Effector CD8-positive, alpha-beta T cell (primary cell): ENCODE data around the gene LIN28B.
"Not testable (repeated sequence)": the region's sequence is repeated elsewhere in the genome, so short reads cannot be mapped to it uniquely, and the experiment has no call there.

Source experiments
- DNase-seq: peaks from one replicate; lab custom pipeline; 2025; lab: John Stamatoyannopoulos, UW

The LIN28B gene

GRCh38 chr6:105067329-105067728 lies 110.4 kb downstream of the LIN28B start:
- DNase-seq, result no peak

DNA sequence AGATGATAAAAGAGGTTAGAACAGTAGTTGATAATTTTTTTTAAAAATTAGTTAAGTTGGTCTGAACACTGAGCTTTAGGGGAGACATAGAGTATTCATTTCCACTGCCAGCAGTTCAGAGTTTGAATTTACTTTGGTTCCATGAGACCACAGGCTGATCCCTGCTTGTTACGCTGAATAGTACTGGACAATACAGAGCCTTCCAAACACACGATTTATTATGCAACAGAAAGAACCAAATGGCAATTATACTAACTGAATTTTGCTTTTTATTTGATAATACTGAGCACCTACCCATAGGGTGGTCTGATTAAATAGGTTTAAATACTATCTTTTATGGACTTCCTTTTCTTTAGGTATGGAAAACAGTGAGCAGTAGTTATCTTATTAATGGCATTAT lies 111.5 kb downstream of the LIN28B start:
- DNase-seq, result no peak

- no peak for DNase-seq
These were observed 113.0 kb downstream of the LIN28B start for GRCh38 chr6:105069821-105070445.

GRCh38 chr6:105072798-105073199 lies 115.9 kb downstream of the LIN28B start:
- no peak for DNase-seq

- DNase-seq, result no peak
These were observed 118.3 kb downstream of the LIN28B start for GRCh38 chr6:105075210-105075609.

DNA sequence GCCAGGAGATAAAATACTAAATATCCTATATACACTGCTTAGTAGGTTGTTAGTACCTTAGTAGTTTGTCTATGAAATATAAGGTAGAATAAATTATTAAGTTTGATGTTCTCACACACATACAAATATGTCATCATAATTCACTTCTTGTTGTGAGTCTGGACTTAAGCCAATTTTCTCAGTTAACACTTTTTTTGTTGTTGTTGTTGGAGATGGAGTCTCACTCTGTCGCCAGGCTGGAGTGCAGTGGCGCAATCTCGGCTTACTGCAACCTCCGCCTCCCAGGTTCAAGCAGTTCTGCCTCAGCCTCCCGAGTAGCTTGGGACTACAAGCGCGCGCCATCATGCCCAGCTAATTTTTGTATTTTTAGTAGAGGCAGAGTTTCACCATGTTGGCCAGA lies 119.5 kb downstream of the LIN28B start:
- DNase-seq, result not testable (repeated sequence)

DNA sequence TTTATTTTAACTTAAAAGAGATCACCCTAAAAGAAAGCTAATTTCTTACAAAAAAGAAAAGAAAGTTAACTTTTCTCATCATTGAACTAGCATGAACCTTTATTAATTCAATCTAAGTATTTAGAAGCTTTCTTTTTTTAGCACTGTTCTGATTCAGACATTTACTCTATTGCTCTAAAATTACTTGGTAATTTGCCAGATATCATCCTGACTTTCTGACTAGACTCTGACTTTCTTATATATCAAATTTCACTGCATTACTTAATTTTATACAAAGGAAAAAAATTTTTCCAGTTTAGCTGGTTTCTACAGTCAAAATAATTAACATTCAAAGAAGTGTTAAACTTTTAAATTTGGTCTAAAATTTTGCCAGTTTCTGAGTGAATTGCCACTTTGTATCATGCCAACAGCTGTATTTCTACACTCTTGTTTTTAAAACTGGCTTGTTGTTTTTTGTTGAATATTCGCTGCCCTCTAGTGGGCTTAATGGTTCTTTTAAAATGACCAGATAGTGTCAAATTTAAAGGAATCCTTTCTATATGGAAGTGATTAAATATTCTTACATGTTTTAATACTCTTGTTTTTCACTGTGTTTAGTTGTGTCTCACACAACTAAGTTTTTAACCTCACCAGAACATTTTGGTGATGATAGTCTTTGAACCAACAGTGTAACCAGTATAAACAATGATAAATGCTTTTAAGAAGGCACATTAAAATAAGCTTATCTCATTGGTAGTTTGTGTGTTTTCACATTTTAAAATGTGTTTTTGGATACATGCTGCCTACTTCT lies 120.9 kb downstream of the LIN28B start:
- DNase-seq, result no peak

- DNase-seq, result no peak
These were observed 121.4 kb downstream of the LIN28B start for GRCh38 chr6:105078386-105078708.

- DNase-seq, result no peak
These were observed 123.4 kb downstream of the LIN28B start for GRCh38 chr6:105080279-105080678.

GRCh38 chr6:105081662-105082061 lies 124.8 kb downstream of the LIN28B start:
- DNase-seq, result not testable (repeated sequence)

DNA sequence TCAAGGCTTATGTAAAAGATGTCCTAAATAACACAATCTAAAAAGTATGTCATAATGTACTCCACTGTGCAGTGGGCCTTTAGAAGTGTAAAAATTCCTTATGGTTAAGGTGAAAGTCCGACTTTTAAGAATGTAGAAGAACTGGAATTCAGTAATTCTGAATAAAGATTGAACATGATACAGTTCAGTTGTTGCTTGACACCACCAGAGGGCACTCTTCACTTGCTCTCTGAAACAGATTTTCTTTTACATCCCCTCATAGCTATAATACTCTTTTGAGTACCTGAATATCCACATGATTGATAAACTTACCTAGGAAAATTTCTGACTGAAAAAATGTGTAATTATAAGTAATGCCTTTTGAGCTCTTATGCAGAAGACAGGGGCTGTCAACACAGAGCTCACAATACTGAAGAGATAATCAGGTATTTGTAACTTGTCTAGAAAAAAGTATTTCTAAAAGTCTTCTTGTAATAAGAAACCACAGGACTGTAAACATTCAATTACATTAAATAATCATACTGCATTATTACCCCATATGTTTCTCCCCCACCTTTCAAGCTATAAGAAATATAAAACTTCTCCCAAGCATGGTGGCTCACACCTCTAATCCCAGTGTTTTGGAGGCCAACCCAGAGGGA lies 130.8 kb downstream of the LIN28B start:
- DNase-seq, result no peak

- no peak for DNase-seq
These were observed 134.4 kb downstream of the LIN28B start for GRCh38 chr6:105091140-105091829.

- no peak for DNase-seq
These were observed 137.3 kb downstream of the LIN28B start for GRCh38 chr6:105094133-105094640.

DNA sequence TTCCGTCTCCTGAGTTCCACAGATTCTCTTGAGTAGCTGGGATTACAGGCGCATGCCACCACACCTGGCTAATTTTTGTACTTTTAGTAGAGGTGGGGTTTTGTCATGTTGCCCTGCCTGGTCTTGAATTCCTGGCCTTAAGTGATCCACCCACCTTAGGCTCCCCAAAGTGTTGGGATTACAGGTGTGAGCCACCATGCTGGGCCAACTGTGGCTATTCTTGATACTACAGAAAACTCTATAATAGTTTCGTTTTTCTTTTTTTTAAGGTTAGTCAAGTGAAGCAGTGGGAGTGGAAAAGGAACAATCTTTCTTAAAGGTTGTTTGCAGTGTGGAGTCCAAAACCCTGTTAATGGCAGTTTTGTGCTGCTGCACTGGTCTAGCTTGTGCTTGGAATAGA lies 138.2 kb downstream of the LIN28B start:
- no peak for DNase-seq

DNA sequence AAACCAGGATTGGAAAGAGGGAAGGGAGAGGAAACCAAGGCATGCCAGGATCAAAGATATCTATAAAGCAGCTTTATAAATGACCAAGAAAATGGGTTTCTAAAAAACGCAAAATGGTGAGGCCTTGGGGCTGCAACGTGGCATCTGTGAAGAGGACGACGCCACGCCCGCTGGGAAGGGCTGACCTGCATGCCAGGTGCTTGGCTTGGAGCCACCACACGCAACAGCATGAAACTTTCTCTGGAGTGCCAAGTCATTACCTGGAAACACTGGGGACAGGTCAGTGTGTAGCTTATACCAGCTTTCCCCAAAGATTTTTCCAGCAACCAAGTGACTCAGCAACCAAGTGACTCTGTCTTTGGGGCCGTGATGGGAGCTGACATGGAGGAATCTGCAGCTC lies 140.4 kb downstream of the LIN28B start:
- no peak for DNase-seq

DNA sequence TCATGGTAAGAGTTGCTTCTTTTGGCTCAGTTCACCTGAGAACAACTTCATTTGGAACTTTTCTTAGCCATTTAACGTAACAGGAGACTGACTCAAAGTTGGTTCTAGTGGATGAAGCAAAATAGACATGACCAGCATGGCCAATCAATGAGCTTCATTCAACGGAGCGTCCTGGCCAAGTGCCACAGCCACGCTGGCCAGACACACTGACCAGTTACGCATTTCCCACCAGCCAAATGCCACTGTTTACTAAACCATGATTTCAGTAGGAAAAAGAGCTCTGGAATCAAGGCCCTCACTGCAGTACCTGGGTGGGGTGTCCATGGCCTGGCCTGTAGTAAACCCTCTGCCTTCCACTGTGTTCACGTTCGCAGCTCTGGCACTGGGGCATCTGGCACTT lies 142.5 kb downstream of the LIN28B start:
- no peak for DNase-seq

- no peak for DNase-seq
These were observed 145.3 kb downstream of the LIN28B start for GRCh38 chr6:105102186-105102585.

- DNase-seq, result no peak
These were observed 148.2 kb downstream of the LIN28B start for GRCh38 chr6:105105094-105105493.

GRCh38 chr6:105106260-105106659 lies 149.4 kb downstream of the LIN28B start:
- DNase-seq, result no peak

- no peak for DNase-seq
These were observed 150.3 kb downstream of the LIN28B start for GRCh38 chr6:105107207-105107606.

- DNase-seq, result no peak
These were observed 151.8 kb downstream of the LIN28B start for GRCh38 chr6:105108631-105109262.
